NCI-H345 treated with DMSO at 0.1 percent for 48 hours (cell line): Measurements from ENCODE around the gene RPP25L.

Experiments
- DNase-seq: peaks from one replicate; lab custom pipeline; 2025; ENCODE audit not compliant: unreplicated experiment; lab: John Stamatoyannopoulos, UW

Gene RPP25L

GRCh38 chr9:34571481-34571810, 40.5 kb downstream of the RPP25L start:
- DNase-seq = no peak

DNA sequence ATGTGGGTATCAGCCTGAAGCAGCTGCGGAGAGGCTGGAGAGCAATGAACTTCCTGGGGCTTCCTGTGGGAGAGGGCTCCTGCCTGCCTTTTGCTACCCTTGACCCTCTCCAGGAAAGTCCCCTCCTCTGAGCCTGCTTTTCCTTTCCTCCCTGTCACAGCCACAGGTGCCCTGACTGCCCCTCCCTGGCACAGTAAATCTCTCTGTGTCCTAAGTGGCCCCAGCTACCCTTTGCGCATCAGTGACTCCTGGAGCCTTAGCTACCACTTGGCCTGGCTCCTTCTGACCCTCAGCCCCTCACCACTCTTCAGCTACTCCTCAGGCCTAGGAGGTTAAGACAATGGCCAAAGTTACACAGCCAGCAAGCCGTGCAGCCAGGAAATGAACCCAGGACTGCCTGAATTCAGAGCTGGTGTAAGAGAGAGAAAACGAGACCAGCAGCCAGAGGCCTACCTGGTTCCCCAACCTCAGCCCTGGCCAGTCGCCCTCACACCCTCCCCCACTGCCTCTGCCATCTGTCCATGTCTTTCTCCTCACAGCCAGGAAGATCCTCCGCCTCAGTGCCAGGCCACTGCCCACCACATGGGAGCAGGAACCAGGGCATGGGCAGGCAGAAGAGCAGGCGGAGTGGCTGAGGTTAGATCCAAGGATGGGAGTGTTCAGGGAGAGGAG, 41.0 kb downstream of the RPP25L start:
- DNase-seq = no peak

GRCh38 chr9:34570376-34570775, 41.5 kb downstream of the RPP25L start:
- DNase-seq = no peak

DNA sequence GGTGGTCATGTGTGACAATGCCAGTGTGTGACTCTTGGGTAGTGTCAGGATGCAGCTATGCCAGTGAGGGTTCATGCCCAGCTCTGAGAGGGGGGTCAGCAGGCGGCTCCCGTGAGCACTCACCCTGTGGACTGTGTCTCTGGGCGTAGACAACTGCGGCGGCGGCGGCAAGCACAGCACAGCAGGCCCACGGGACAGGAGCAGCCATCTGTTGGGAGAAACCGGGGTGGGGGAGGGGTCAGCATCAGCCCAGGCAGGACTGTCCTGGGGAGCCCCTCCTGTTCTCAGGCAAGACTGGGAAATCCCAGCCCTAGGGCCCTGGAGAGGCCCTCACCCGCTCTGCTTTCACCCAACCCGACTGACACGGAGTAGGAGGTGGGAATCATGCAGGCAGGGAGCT, 43.1 kb downstream of the RPP25L start:
- no peak for DNase-seq

- DNase-seq = no peak
Observed at GRCh38 chr9:34568133-34568532, 43.8 kb downstream of the RPP25L start.

GRCh38 chr9:34566972-34567371, 44.9 kb downstream of the RPP25L start:
- no peak for DNase-seq

DNA sequence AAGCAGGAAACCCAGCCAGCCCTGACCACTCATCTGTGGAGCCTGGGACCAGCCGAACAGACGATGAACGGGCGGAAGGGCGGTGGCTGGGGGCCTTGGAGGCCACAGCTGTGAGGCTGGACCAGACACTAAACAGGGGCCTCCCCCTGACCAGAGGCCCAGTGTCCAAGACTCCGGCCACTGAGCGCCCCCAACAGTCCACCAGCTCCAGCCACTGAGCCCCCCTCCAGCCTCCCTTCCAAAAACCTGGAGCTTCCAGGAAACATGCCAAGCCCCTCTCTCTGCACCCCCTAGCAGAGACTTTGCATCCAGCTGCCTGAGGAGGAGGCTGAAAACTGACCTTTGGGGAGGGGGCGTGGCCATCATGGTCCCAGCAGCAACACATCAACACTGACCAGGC, 45.6 kb downstream of the RPP25L start:
- DNase-seq = no peak

GRCh38 chr9:34565856-34566255, 46.0 kb downstream of the RPP25L start:
- DNase-seq = no peak

GRCh38 chr9:34564617-34565016, 47.3 kb downstream of the RPP25L start:
- DNase-seq = no peak

- DNase-seq = no peak
Observed at GRCh38 chr9:34563262-34563661, 48.6 kb downstream of the RPP25L start.

DNA sequence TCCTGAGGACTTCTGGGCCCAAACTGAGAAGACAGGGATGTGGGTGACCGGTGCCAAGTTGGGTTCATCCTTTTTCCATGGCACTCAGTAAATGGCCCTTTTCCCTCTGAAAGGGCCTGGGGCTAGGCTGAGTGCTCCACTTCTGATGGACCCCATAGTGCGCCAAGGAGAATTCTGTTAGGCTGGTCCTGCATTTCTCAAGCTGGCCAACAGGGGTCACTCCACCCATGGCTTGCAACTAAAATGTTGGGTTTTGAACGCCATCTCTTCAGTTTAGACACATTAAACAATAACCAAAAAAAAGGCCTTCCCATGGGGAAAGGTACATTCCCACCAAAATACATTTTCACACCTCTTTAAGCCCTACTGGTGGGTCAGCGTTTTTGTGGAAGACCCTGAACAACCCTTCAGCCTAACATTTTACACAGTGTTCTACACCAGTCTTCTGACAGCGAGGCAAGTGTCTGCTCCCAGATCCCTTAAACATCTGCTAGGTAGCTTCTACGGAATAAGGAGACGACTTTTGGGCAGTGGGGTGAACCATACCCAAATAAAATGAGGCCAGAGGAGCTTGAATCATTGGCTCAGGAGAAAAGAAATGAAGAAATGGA, 49.7 kb downstream of the RPP25L start:
- no peak for DNase-seq

GRCh38 chr9:34560599-34561214, 51.2 kb downstream of the RPP25L start:
- no peak for DNase-seq
